GM19328 (cell line): ENCODE data around the gene DKK2.

ENCODE experiments used
- ATAC-seq: cut with Tn5 transposase; IDR thresholded peaks from one replicate; pipeline ENCODE4 v1.9.1; 2021; ENCODE audit warnings: mild to moderate bottlenecking, moderate library complexity; ENCODE audit not compliant: unreplicated experiment

Gene DKK2

GRCh38 chr4:107017443-107018343 is 18.4 kb downstream of the DKK2 start:
- ATAC-seq, result no peak

GRCh38 chr4:107011312-107011711 is 24.8 kb downstream of the DKK2 start:
- no peak for ATAC-seq

- no peak for ATAC-seq
Measured at GRCh38 chr4:107009196-107009968, 26.7 kb downstream of the DKK2 start.

- no peak for ATAC-seq
Measured at GRCh38 chr4:107008115-107008514, 28.0 kb downstream of the DKK2 start.

GRCh38 chr4:107006218-107006617 is 29.9 kb downstream of the DKK2 start:
- ATAC-seq, result no peak

- no peak for ATAC-seq
Measured at GRCh38 chr4:106996490-106996889, 39.6 kb downstream of the DKK2 start.

- no peak for ATAC-seq
Measured at GRCh38 chr4:106993827-106994226, 42.3 kb downstream of the DKK2 start.

- no peak for ATAC-seq
Measured at GRCh38 chr4:106987311-106987710, 48.8 kb downstream of the DKK2 start.

- ATAC-seq, result no peak
Measured at GRCh38 chr4:106986486-106986885, 49.6 kb downstream of the DKK2 start.

- ATAC-seq, result no peak
Measured at GRCh38 chr4:106985830-106986229, 50.3 kb downstream of the DKK2 start.

GRCh38 chr4:106982711-106983211 is 53.4 kb downstream of the DKK2 start:
- ATAC-seq, result no peak

- ATAC-seq, result no peak
Measured at GRCh38 chr4:106981431-106981830, 54.7 kb downstream of the DKK2 start.

- ATAC-seq, result no peak
Measured at GRCh38 chr4:106979476-106979875, 56.6 kb downstream of the DKK2 start.

- ATAC-seq, result no peak
Measured at GRCh38 chr4:106978046-106978774, 57.9 kb downstream of the DKK2 start.

GRCh38 chr4:106971636-106972035 is 64.5 kb downstream of the DKK2 start:
- no peak for ATAC-seq

GRCh38 chr4:106967892-106968291 is 68.2 kb downstream of the DKK2 start:
- no peak for ATAC-seq

- ATAC-seq, result no peak
Measured at GRCh38 chr4:106953036-106953705, 82.9 kb downstream of the DKK2 start.

GRCh38 chr4:106951891-106952290 is 84.2 kb downstream of the DKK2 start:
- no peak for ATAC-seq

GRCh38 chr4:106941841-106942240 is 94.3 kb downstream of the DKK2 start:
- ATAC-seq, result no peak

GRCh38 chr4:106930522-106930921 is 105.6 kb downstream of the DKK2 start:
- no peak for ATAC-seq

- no peak for ATAC-seq
Measured at GRCh38 chr4:106929248-106929647, 106.9 kb downstream of the DKK2 start.
